Bone marrow (tissue), 2 donors: ENCODE data around the gene CTNNAL1.
"Not testable (repeated sequence)": the region's sequence is repeated elsewhere in the genome, so short reads cannot be mapped to it uniquely, and the experiment has no call there.

Experiments used
- DNase-seq, 2 donors: peaks; one replicate each; lab custom pipeline; 2025; lab: John Stamatoyannopoulos, UW

CTNNAL1 gene

DNA sequence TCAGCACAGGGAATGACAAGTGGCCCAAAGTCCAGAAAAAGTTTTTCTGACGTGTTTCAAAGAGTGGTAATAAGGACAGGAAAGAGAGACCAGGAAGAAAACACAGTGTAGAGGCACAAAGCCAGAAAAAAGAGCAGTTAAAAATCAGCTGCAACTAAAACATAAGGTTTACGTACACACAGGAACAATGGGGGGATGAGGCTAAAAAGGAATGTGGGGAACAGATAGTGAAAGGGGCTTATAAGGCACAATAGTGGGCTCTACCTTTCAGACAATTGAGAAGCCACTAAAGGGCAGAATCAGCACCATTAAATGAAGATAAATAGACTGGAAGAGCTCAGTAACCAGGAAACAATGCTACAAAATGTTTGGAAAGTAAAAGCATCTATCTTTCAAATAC, 84.9 kb downstream of the CTNNAL1 start:
- DNase-seq, result no peak

- DNase-seq, result no peak
These were observed 88.8 kb downstream of the CTNNAL1 start for GRCh38 chr9:108924466-108924865.

DNA sequence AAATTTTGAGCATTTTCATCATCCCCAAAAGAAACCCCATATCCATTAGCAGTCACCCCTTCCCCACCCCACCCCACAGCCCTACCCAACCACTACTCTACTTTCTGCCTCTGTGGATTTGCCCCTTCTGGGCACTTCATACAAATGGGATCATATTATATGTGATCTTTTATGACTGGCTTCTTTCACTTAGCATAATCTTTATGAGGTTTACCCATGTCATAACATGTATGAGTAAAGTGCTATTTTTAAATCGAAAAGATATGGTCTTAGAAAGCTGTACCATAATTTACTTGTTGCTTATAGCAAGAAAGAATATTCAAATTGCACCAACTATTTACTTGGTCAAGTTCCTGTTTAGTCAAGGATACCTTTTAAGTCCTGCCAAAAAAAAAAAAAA, 92.1 kb downstream of the CTNNAL1 start:
- no peak for DNase-seq

DNA sequence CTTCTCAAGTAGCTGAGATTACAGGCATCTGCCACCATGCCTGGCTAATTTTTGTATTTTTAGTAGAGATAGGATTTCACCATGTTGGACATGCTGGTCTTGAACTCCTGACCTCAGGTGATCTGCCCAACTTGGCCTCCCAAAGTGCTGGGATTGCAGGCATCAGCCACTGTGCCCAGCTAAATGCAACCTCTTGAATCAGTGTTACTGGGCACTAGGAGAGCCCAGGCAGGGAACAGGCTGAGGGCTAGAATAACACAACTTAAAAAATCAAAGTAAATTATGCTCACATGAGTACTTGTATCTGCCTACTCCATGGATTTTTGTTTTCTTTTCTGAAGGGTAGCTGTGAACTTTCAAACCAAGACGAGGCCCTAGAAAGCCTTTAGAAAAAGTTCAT, 92.9 kb downstream of the CTNNAL1 start:
- DNase-seq, result not testable (repeated sequence)

- no peak for DNase-seq
These were observed 93.8 kb downstream of the CTNNAL1 start for GRCh38 chr9:108919517-108919916.

DNA sequence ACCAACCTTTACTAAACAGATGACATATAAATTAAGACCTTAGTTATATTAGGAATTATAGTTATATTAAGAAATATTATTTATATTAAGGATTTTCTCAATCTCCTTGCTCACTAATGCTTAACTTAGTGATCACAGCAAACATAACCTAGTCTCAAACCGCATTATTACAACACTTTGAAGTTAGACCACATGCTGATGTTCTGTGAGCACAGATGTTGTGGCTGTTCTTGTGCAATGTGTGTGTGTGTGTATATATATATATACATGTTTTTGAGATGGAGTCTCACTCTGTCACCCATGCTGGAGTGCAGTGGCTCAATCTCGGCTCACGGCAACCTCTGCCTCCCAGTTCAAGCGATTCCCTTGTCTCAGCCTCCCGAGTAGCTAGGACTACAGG, 99.9 kb downstream of the CTNNAL1 start:
- no peak for DNase-seq

GRCh38 chr9:108911820-108912219, 101.5 kb downstream of the CTNNAL1 start:
- DNase-seq, result no peak

DNA sequence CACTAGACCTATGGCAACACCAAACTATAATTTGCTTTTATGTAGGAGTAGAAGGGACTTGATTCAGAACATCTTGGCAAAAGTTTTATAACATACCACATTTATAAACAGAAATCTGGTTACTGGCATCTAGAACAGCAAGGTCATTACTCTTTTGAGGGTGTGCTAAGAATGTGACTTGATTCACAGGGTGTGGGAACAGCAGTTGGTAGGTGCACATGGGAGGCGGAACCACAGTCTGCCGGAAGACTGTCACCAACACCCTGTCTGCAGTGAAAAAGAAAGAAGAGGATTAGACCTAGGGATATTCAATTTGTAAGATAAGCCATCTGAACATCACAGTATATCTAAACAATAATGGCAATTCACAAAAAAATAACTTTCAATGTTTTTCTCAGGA, 102.4 kb downstream of the CTNNAL1 start:
- no peak for DNase-seq

DNA sequence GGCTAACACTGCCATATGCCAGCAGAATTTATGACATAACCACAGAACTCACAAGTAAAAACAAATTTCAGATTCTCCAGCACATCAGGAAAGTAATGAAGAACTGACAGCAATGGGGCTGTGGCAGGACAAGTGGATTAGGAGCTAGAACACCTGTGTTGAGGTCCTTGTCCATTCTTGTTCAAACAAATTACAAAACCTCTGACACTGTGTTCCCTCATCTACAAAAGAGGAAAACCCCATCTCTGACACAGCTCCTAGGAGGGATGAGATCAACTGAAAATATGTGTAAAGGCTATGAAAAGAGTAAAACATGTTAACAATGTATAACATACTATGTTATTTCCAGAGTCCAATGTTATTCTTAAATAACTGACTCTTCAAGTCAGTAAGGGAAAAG, 102.9 kb downstream of the CTNNAL1 start:
- DNase-seq, result no peak

DNA sequence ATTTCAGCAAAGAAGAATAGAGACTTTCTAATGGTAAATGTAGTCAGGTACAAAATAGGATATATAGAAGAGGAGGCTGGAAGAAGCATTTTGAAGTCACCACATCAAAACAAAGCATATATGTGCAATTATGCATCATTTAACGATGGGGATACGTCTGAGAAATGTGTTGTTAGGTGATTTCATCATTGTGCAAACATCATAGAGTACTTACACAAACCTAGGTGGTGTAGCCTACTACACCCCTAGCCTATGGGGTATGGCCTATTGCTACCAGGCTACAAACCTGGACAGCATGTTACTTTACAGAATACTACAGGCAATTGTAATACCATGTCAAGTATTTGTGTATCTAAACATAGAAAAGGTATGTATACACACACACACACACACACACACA, 107.8 kb downstream of the CTNNAL1 start:
- no peak for DNase-seq

- DNase-seq, result no peak
These were observed 109.1 kb downstream of the CTNNAL1 start for GRCh38 chr9:108904161-108904560.

DNA sequence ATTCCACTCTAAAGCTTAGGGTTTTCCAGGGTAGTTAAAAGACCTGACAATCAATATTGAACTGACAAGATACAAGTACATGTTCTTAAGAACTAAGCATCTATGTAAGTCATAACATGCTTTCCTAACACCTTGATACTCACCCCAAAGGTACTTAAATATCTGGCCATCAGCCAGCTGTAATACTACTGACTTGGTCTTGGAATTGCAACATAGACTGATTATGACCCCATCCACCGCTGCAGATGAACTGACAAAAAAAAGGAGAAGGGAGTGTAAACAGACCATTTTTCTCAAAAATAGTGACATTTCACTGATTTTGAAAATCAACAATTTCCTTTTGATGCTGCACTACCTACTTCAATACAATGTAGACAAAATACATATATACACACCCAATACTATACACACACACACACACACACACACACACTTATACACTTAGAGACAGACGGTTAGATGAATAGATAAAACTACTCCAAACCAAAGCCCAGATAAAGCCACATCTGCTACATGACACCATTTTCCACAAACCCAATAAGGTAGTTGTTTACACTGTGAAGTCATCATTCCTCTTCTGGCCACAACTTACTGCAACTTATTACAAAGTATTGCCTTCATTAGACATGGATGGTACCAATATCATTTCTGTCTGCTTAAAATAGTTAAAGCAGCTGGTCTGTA, 109.7 kb downstream of the CTNNAL1 start:
- DNase-seq, result no peak

DNA sequence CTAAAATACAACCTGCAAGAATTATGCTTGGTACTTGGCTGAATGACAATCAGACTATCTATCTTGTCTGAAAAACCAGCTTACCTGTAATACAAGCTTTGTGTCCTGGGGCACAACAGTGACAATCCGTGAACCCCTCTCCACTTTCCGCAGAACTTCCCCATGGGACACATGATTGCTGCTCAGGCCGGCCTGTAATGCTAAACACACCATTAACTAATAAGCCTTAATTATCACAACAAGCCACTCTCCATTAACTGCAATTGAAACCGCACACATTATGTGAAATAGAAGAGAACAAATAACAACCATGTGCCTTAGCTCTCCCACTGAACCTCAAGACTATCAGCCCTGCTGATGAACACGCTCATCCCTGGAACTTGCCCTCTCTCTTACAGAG, 113.1 kb downstream of the CTNNAL1 start:
- DNase-seq, result no peak

- DNase-seq, result not testable (repeated sequence)
These were observed 114.1 kb downstream of the CTNNAL1 start for GRCh38 chr9:108899023-108899695.

- no peak for DNase-seq
These were observed 115.8 kb downstream of the CTNNAL1 start for GRCh38 chr9:108897324-108898096.

DNA sequence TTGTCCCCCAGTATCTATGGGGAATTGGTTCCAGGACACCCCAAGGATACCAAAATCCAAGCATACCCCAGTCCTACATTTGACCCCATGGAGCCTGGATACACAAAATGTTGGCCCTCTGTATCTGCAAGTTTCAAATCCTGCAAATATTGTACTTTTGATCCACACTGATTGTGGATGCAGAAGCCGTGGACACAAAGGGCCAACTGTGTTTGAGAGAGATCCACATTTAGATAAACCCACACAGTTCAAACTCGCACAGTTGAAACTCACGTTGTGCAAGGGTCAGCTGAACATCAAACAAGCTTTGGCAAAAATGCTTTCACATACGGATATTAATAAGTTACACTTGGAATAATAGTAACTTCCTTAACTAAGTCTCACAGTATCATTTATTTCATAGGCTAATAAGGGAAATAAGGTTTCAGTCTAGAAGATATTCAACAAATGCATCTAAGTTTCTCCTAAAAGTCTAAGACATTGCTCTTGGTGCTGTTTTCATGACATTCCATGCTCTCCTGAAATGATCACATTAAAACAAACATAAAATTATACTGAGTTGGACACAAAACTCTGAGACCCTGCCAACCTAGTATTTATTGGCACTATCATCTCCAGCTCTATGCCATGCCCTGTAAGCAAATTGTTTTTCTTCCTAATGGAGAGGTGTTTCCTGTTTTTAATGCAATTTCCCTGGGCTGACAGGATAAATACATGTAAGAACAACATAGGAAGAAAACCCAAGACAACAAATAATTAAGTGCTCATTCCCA, 118.9 kb downstream of the CTNNAL1 start:
- DNase-seq, result no peak
